Neural crest cell (in vitro differentiated cells): ENCODE measurements around the gene ALCAM. TPM values are rescaled to one million over a fixed set of nuclear protein-coding genes. Genes with fewer than 3 reads are reported as not detected.

Experiments
- DNase-seq: peaks from one replicate; pipeline ENCODE4 v3.0.0; 2021; ENCODE audit warnings: low read depth, mixed read lengths, low spot score
- H3K27ac Mint-ChIP-seq: one replicate; pipeline ENCODE4 v1.8.0; 2021; ENCODE audit warnings: mild to moderate bottlenecking, mixed read lengths; ENCODE audit not compliant: unreplicated experiment
- H3K27me3 Mint-ChIP-seq: 2 replicates; pipeline ENCODE4 v1.8.0; 2021; ENCODE audit warnings: low read depth, mild to moderate bottlenecking, mixed read lengths
- H3K36me3 Mint-ChIP-seq: 2 replicates; pipeline ENCODE4 v1.8.0; 2021; ENCODE audit warnings: low read depth, mild to moderate bottlenecking, mixed read lengths
- H3K4me1 Mint-ChIP-seq: 2 replicates; pipeline ENCODE4 v1.8.0; 2021; ENCODE audit warnings: mixed read lengths
- H3K4me3 Mint-ChIP-seq: one replicate; pipeline ENCODE4 v1.8.0; 2021; ENCODE audit warnings: mild to moderate bottlenecking, mixed read lengths
- H3K9me3 Mint-ChIP-seq: 2 replicates; pipeline ENCODE4 v1.8.0; 2021; ENCODE audit warnings: mixed read lengths
- CTCF ChIP-seq: fragments of 200-600 bp; sonication (generic); conservative IDR thresholded peaks from 2 replicates; pipeline ENCODE4 v1.5.0; 2021; ENCODE audit warnings: antibody characterized with exemption, mild to moderate bottlenecking
- total RNA-seq: library from RNA; stranded (reverse); gene quantifications from 2 replicates; pipeline ENCODE4 v1.2.1, GENCODE V29; 2021

ALCAM gene
- total RNA-seq, 1 donor from 2014 or later = 8.7 TPM

- Mint-ChIP-seq H3K9me3 (no peaks in the 10 kb centered on the region), H3K27me3 (no peaks in the 10 kb centered on the region), H3K27ac (no peak overlapping the region), H3K36me3 (no peaks in the 10 kb centered on the region), H3K4me1 (peaks cover 5% of the 10 kb centered on the region), H3K4me3 (no peak overlapping the region)
- DNase-seq = no peak
- no peak for TF ChIP-seq CTCF
Measured at GRCh38 chr3:105537371-105538080, 170.8 kb downstream of the ALCAM start.

DNA sequence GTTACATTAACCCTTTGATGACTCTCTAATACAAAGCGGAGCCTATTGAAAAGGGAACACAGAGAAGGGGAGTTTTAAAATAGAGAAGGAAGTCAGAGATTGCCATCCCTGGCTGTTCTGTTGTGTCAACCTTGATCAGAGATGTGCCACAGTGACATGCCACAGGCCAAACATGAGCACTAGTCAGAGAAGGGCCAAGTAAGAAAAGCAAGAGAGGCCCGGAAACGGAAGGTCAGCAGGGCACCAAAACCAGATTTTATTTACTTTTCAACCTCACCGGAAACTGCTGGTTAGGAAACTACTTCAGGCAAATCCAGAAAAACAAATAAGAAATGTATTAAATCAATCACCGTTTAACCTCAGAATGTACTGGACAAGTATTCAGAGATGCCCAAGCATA is 171.8 kb downstream of the ALCAM start:
- H3K36me3 Mint-ChIP-seq = no peaks in the 10 kb centered on the region
- no peaks in the 10 kb centered on the region for H3K27me3 Mint-ChIP-seq
- H3K27ac Mint-ChIP-seq = no peak overlapping the region

DNA sequence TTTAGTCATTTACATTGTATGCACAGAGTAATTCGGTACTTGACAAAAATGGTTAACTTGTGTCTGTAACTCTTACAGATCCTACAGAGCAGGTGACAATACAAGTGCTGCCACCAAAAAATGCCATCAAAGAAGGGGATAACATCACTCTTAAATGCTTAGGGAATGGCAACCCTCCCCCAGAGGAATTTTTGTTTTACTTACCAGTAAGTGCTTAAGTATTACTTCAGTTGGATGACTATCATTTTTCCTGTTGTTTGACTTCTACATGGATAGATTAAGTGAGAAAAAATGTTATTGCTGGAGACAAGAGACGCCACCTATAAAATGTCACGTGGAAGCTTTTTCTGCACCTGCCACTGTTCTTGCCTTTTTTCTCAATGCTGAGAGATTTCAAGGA is 173.2 kb downstream of the ALCAM start:
- DNase-seq = no peak
- Mint-ChIP-seq H3K36me3 (peaks cover 3% of the 10 kb centered on the region), H3K4me3 (no peak overlapping the region), H3K27ac (no peak overlapping the region), H3K27me3 (no peaks in the 10 kb centered on the region), H3K9me3 (no peaks in the 10 kb centered on the region), H3K4me1 (peaks cover 5% of the 10 kb centered on the region)
- no peak for TF ChIP-seq CTCF

More for the DNA sequence above, 171.8 kb downstream of the ALCAM start:
- H3K4me3 Mint-ChIP-seq = no peak overlapping the region
- no peaks in the 10 kb centered on the region for H3K9me3 Mint-ChIP-seq
- H3K4me1 Mint-ChIP-seq = peaks cover 5% of the 10 kb centered on the region
- no peak for TF ChIP-seq CTCF
- DNase-seq = no peak

DNA sequence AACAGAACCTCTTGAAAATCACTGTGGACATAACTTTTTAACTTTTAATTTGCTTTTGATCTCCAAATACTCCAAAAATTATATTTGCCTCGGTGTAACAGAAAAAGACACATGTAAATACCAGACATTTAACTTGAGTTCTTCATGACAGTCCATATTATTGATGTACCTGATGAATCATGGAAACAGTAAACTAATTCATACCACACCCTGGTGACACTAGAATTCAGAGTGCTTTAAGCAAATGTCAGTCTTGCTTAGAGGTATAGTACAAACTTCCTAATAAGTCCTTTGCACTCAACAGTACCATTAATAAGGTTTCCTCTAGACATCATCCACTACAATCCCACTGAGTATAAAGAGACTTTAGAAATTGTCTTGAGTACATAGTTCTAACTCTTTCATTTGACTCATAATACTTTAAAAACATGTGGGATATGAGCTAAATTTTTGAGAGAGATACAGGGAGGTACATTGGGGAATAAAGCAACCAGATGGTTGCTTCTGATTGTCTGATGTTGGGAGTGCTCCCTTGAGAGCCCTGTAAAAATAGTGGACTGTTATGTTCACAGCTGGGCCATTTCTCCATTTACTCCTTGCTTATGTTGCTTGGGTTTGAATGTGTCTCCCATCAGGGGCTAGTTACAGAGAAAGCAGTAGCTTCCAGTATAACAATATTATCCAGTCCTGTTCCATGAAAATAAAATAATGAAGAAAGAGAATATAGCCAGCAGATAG is 175.7 kb downstream of the ALCAM start:
- no peak for TF ChIP-seq CTCF
- Mint-ChIP-seq H3K9me3 (no peaks in the 10 kb centered on the region), H3K4me1 (peaks cover 5% of the 10 kb centered on the region), H3K27me3 (no peaks in the 10 kb centered on the region), H3K4me3 (no peak overlapping the region), H3K27ac (no peak overlapping the region), H3K36me3 (peaks cover 3% of the 10 kb centered on the region)
- no peak for DNase-seq

DNA sequence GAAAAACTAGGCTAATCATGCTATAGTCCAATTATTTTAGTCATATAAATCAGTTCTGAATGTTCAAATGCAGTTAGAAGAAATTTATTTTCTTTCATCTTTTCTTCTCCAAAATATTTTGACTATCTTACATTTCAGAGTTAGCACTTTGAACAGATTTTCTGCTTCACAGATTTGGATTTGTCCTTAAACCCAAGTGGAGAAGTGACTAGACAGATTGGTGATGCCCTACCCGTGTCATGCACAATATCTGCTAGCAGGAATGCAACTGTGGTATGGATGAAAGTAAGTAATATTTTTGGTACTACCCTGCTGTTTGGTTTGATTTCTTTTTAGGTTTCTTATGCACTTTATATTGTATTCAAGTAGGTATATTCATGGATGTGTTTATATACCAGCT is 178.3 kb downstream of the ALCAM start:
- Mint-ChIP-seq H3K27me3 (no peaks in the 10 kb centered on the region), H3K27ac (no peak overlapping the region), H3K36me3 (peaks cover 3% of the 10 kb centered on the region), H3K9me3 (no peaks in the 10 kb centered on the region), H3K4me3 (no peak overlapping the region), H3K4me1 (no peaks in the 10 kb centered on the region)
- DNase-seq = no peak
- TF ChIP-seq CTCF = no peak
